Esophagus squamous epithelium (tissue), 4 donors: Measurements from ENCODE around the gene GGA1.

ENCODE experiments used
- POLR2A ChIP-seq, 4 donors: fragments of 450-650 bp; IDR thresholded peaks; one replicate each; pipeline ENCODE4 v1.6.1; 2017; ENCODE audit warnings: antibody characterized with exemption in 4 of 4, mild to moderate bottlenecking in 4 of 4, moderate library complexity in 3 of 4
- TF ChIP-seq, protein P1 (sequence below), 6 experiments: fragments of 450-650 bp in 4 of 6; fragments of 200-600 bp in 2 of 6; sonication (generic) in 2 of 6; IDR thresholded peaks; one replicate each; pipeline ENCODE4 v1.5.1; 2016 to 2019; ENCODE audit warnings: antibody characterized with exemption in 6 of 6, mild to moderate bottlenecking in 4 of 6, moderate library complexity in 4 of 6

DNA sequence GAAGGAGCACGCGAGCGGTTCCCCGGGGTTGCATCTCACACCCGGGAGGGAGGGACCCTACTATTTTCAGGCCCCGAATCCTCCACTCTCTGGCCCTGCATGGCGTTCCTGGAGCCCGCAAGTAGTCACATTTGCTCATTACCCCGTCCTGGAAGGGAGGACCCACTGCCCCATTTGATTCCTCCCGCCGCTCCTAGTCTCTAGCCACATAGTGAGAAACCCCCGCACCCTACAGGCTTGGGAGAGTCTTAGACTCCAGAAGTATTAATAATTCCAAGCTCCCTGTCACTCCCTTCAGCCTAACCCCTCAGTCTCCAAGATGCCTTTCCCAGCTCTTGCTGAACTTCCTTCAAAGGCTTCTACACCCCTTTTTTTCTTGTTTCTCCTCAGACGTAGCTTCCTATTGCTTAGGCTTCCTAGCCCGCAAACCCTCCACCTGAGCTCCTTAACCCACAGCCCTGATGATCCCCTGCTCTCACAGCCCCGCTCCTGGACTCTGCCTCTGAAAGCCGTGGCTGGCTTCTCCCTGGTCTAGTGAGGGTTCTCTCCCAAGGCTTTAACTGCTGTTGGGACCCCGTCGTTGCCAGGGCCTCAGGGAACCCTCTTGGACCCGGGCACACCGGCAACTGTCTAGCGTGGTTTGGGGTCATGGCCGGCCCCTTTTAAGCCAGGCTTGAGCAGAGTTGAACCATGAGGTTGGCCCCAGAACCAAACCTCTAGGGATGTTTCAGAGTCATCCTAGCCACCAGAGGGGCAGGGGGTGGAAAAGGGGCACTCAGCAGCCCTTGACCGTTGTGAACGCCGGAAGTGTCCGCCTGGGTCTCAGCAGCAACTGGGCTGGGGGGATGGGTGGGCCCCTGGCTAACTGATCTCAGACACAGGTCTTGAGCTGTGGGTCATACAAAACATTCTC is 862 bp downstream of the GGA1 start:
- TF ChIP-seq POLR2A (IDR thresholded peaks at IDR 0.05) = no peak
- TF ChIP-seq, protein P1, sequence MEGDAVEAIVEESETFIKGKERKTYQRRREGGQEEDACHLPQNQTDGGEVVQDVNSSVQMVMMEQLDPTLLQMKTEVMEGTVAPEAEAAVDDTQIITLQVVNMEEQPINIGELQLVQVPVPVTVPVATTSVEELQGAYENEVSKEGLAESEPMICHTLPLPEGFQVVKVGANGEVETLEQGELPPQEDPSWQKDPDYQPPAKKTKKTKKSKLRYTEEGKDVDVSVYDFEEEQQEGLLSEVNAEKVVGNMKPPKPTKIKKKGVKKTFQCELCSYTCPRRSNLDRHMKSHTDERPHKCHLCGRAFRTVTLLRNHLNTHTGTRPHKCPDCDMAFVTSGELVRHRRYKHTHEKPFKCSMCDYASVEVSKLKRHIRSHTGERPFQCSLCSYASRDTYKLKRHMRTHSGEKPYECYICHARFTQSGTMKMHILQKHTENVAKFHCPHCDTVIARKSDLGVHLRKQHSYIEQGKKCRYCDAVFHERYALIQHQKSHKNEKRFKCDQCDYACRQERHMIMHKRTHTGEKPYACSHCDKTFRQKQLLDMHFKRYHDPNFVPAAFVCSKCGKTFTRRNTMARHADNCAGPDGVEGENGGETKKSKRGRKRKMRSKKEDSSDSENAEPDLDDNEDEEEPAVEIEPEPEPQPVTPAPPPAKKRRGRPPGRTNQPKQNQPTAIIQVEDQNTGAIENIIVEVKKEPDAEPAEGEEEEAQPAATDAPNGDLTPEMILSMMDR (IDR thresholded peaks at IDR 0.05) = no peak
